K562 (cell line): ENCODE data around the gene RELCH. TPM values are rescaled to one million over a fixed set of nuclear protein-coding genes. Genes with fewer than 3 reads are reported as not detected.

Experiments used
- CBFB ChIP-seq: sonication (generic); formaldehyde crosslinking; IDR thresholded peaks from 2 replicates; pipeline ENCODE4 v1.4.0; 2020; ENCODE audit warnings: mild to moderate bottlenecking, missing genetic modification reagents
- CEBPB ChIP-seq: fragments of 450-650 bp; IDR thresholded peaks from 2 replicates; pipeline ENCODE4 v1.6.1; 2016; ENCODE audit warnings: missing genetic modification characterization, missing compliant biosample characterization
- HLTF ChIP-seq: fragments of 450-650 bp; IDR thresholded peaks from 2 replicates; pipeline ENCODE4 v1.6.1; 2016
- KDM2B ChIP-seq: fragments of 250-450 bp; sonication (Bioruptor Pico); IDR thresholded peaks from 2 replicates; pipeline ENCODE4 v1.8.0; 2021; ENCODE audit warnings: mild to moderate bottlenecking, moderate library complexity
- MAFK ChIP-seq: IDR thresholded peaks from 2 replicates; pipeline ENCODE4 v1.6.1; 2011; ENCODE audit warnings: low read length, improper control_type of control experiment
- MGA ChIP-seq: fragments of 450-650 bp; IDR thresholded peaks from 2 replicates; pipeline ENCODE4 v1.6.1; 2016; ENCODE audit warnings: mild to moderate bottlenecking, moderate library complexity
- NUFIP1 ChIP-seq: fragments of 450-650 bp; IDR thresholded peaks from 2 replicates; pipeline ENCODE4 v1.6.1; 2018; ENCODE audit not compliant: partially characterized antibody
- PCBP2 ChIP-seq: fragments of 200-400 bp; formaldehyde crosslinking; IDR thresholded peaks from 2 replicates; pipeline ENCODE4 v1.6.1; 2018; ENCODE audit warnings: low read length, low read depth, mild to moderate bottlenecking, moderate library complexity; ENCODE audit not compliant: poor library complexity, severe bottlenecking
- PHF20 ChIP-seq: fragments of 450-650 bp; IDR thresholded peaks from 2 replicates; pipeline ENCODE4 v1.6.1; 2018; ENCODE audit not compliant: partially characterized antibody
- POLR2H ChIP-seq: IDR thresholded peaks from 2 replicates; pipeline ENCODE4 v1.6.1; 2016; ENCODE audit warnings: missing genetic modification characterization, low read depth, mild to moderate bottlenecking, control low read depth, missing compliant biosample characterization, moderate library complexity
- RBM14 ChIP-seq: fragments of 200-400 bp; formaldehyde crosslinking; IDR thresholded peaks from 2 replicates; pipeline ENCODE4 v1.6.1; 2018; ENCODE audit warnings: low read depth, mild to moderate bottlenecking, low read length, moderate library complexity, borderline replicate concordance; ENCODE audit not compliant: insufficient read depth
- SRSF7 ChIP-seq: fragments of 200-400 bp; formaldehyde crosslinking; optimal IDR thresholded peaks from 2 replicates; pipeline ENCODE3; 2017; ENCODE audit warnings: mild to moderate bottlenecking, low read depth, low read length
- TEAD2 ChIP-seq: fragments of 450-650 bp; IDR thresholded peaks from 2 replicates; pipeline ENCODE4 v1.6.1; 2016; ENCODE audit warnings: missing genetic modification characterization, control low read depth, missing compliant biosample characterization
- TRIM28 ChIP-seq: fragments of 450-650 bp; IDR thresholded peaks from 2 replicates; pipeline ENCODE4 v1.6.1; 2017
- TSC22D4 ChIP-seq: fragments of 450-650 bp; IDR thresholded peaks from 2 replicates; pipeline ENCODE4 v1.6.1; 2016; ENCODE audit warnings: missing genetic modification characterization, missing biosample characterization, control low read depth
- ZNF274 ChIP-seq: IDR thresholded peaks from 2 replicates; pipeline ENCODE4 v1.6.1; 2011; ENCODE audit warnings: low read depth, mild to moderate bottlenecking, low read length, moderate library complexity, borderline replicate concordance
- ZZZ3 ChIP-seq: fragments of 450-650 bp; IDR thresholded peaks from 2 replicates; pipeline ENCODE4 v1.6.1; 2016; ENCODE audit warnings: antibody characterized with exemption, mild to moderate bottlenecking, moderate library complexity
- polyA plus RNA-seq, 8 experiments: library from polyadenylated mRNA; depleted of rRNA in 4 of 8; stranded (reverse) in 5 of 8; unstranded in 3 of 8; fragments of >200 nt; fragmentation: Nextera tagmentation in 2 of 8; fragmentation: Illumina TruSeq in 1 of 8; extraction: Ambion mirVana in 2 of 8; extraction: Trizol in 1 of 8; gene quantifications; 2 replicates each; pipeline versions ENCODE4 v1.2.1 to v1.2.3, GENCODE V29; 2011 to 2014; ENCODE audit warnings: inconsistent platforms in 1 of 8, missing spikeins in 1 of 8
- total RNA-seq, 7 experiments: library from RNA; depleted of rRNA in 6 of 7; stranded (reverse); fragments of >200 nt in 6 of 7; fragmentation: Illumina TruSeq in 2 of 7; extraction: Trizol in 2 of 7; gene quantifications; 2 replicates each; pipeline versions ENCODE4 v1.2.1 to v1.2.3, GENCODE V29; 2011 to 2021; ENCODE audit warnings: low replicate concordance in 1 of 7

RELCH gene
- total and polyA plus RNA-seq, 9 of the 15 experiments (the other 6 are each of a cell fraction or from before 2014, with no cell fraction given) = 1.4 to 13.6 (median 7.6) TPM

DNA sequence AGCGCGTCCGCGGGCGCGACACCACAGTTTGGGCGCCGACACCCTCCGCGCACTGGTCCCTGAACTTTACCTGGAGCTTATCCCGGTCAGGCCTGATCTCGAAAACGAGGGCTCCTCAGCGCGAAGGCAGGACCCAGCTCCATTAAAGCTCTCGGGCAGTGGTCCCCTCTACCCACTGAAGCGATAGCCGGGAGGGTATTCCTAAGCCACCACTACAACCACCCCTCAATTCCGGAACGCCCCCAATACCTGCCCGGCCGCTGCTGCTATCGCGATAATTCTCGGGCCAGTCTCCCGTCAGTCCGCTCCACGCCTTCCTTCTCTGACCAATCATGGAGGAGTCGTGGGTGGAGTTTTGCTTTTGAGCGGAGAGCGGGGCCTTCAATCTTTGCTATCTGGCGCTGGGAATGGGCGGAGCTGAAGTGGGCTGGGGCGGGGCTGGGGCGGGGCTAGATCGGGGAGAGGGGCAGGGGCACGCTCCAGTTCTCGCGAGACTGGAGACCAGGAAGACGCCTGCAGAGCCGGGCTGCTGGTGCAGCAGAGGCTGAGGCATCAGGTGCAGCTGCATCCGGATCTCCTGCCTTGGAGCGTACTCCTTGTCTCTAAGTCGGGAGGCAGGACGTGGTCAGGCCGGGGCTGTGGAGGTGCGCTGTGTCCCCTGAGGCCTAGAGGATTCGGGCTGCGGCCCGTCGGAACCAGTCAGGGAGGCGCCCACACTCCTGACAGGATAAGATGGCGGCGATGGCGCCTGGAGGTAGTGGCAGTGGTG is at the start of gene RELCH, which contains the start of gene PIGN (continued):
- TF ChIP-seq MGA (no peak), MAFK (no peak), TEAD2 (tag) (no peak), CEBPB (tag) (no peak), TSC22D4 (no peak), NUFIP1 (no peak), ZNF274 (no peak), CBFB (CRISPR knock-in tag) (no peak), ZZZ3 (no peak), TRIM28 (no peak), POLR2H (tag) (peak; percentile 48), SRSF7 (no peak), RBM14 (no peak), PHF20 (peak; percentile 65), PCBP2 (no peak), HLTF (no peak), KDM2B (CRISPR knock-in tag) (no peak)
